Stimulated activated effector memory CD8-positive, alpha-beta T cell treated with anti-CD3 and anti-CD28 coated beads, Interleukin-12 subunit alpha, Interleukin-12 subunit beta, amount 100 ng/mL, for 72 hours (primary cell): ENCODE measurements around the gene COL11A2.
"Not testable (repeated sequence)": the region's sequence is repeated elsewhere in the genome, so short reads cannot be mapped to it uniquely, and the experiment has no call there.

Experiments used
- ATAC-seq: fragments of 150-1000 bp; cut with Tn5 transposase; 2 replicates; pipeline ENCODE4 v1.10.0; 2021
- DNase-seq, 2 donors: peaks; one replicate each; pipeline ENCODE4 v3.0.0; 2021 to 2022; ENCODE audit warnings: low spot score in 2 of 2
- H3K27ac Mint-ChIP-seq: one replicate; pipeline ENCODE4 v1.8.0; 2022; ENCODE audit warnings: mild to moderate bottlenecking, mixed read lengths
- H3K36me3 Mint-ChIP-seq: one replicate; pipeline ENCODE4 v1.8.0; 2022; ENCODE audit warnings: mild to moderate bottlenecking, mixed read lengths
- H3K4me1 Mint-ChIP-seq: one replicate; pipeline ENCODE4 v1.8.0; 2022; ENCODE audit warnings: mixed read lengths
- H3K4me3 Mint-ChIP-seq: one replicate; pipeline ENCODE4 v1.8.0; 2022; ENCODE audit warnings: mild to moderate bottlenecking, mixed read lengths
- H3K9me3 Mint-ChIP-seq: one replicate; pipeline ENCODE4 v1.8.0; 2022; ENCODE audit warnings: mixed read lengths

COL11A2 gene

GRCh38 chr6:33192105-33192646 lies at the start of gene COL11A2:
COL11A2 (minus strand) TSS chr6:33192467; CDS start chr6:33192240, 227 bp downstream.
- Mint-ChIP-seq H3K36me3 (peaks cover 39% of the 10 kb centered on the region), H3K4me1 (peaks cover 32% of the 10 kb centered on the region), H3K9me3 (no peaks in the 10 kb centered on the region), H3K4me3 (peak within 1 kb of the TSS; percentile 54), H3K27ac (no peak within 1 kb of the TSS)
- no peak for DNase-seq
- peak; percentile 36 for ATAC-seq

- no peak overlapping the region for H3K27ac Mint-ChIP-seq
- H3K9me3 Mint-ChIP-seq: no peaks in the 10 kb centered on the region
- H3K4me3 Mint-ChIP-seq: peak overlapping the region; percentile 42
- peaks cover 17% of the 10 kb centered on the region for H3K4me1 Mint-ChIP-seq
- ATAC-seq (peak; percentile 96), DNase-seq (no peak)
- no peaks in the 10 kb centered on the region for H3K36me3 Mint-ChIP-seq
Observed at GRCh38 chr6:33241968-33242367, 49.7 kb upstream of the COL11A2 start.

GRCh38 chr6:33237741-33238140 lies 45.5 kb upstream of the COL11A2 start:
- no peaks in the 10 kb centered on the region for H3K9me3 Mint-ChIP-seq
- DNase-seq: no peak
- ATAC-seq: no peak
- no peaks in the 10 kb centered on the region for H3K36me3 Mint-ChIP-seq
- H3K4me1 Mint-ChIP-seq: peaks cover 17% of the 10 kb centered on the region
- no peak overlapping the region for H3K4me3 Mint-ChIP-seq
- no peak overlapping the region for H3K27ac Mint-ChIP-seq

GRCh38 chr6:33236852-33237251 lies 44.6 kb upstream of the COL11A2 start:
- H3K36me3 Mint-ChIP-seq: no peaks in the 10 kb centered on the region
- H3K4me1 Mint-ChIP-seq: peaks cover 9% of the 10 kb centered on the region
- no peak for DNase-seq
- no peak overlapping the region for H3K27ac Mint-ChIP-seq
- ATAC-seq: no peak
- H3K4me3 Mint-ChIP-seq: no peak overlapping the region
- no peaks in the 10 kb centered on the region for H3K9me3 Mint-ChIP-seq

- Mint-ChIP-seq H3K27ac (no peak overlapping the region), H3K36me3 (no peaks in the 10 kb centered on the region), H3K4me3 (no peak overlapping the region), H3K4me1 (peaks cover 6% of the 10 kb centered on the region), H3K9me3 (no peaks in the 10 kb centered on the region)
- no peak for ATAC-seq
- DNase-seq: no peak
Observed at GRCh38 chr6:33236328-33236727, 44.1 kb upstream of the COL11A2 start.

GRCh38 chr6:33235221-33235634 lies 43.0 kb upstream of the COL11A2 start:
- H3K4me1 Mint-ChIP-seq: peaks cover under 1% of the 10 kb centered on the region
- H3K9me3 Mint-ChIP-seq: no peaks in the 10 kb centered on the region
- no peak overlapping the region for H3K4me3 Mint-ChIP-seq
- no peak for ATAC-seq
- H3K36me3 Mint-ChIP-seq: no peaks in the 10 kb centered on the region
- H3K27ac Mint-ChIP-seq: peak overlapping the region; percentile 37
- no peak for DNase-seq

GRCh38 chr6:33226503-33227120 lies 34.3 kb upstream of the COL11A2 start:
- not testable (repeated sequence) for H3K27ac Mint-ChIP-seq, H3K36me3 Mint-ChIP-seq, DNase-seq, H3K4me1 Mint-ChIP-seq, ATAC-seq, H3K4me3 Mint-ChIP-seq, H3K9me3 Mint-ChIP-seq

GRCh38 chr6:33217681-33218080 lies 25.4 kb upstream of the COL11A2 start:
- H3K27ac Mint-ChIP-seq: no peak overlapping the region
- no peak for DNase-seq

GRCh38 chr6:33217246-33217645 lies 25.0 kb upstream of the COL11A2 start:
- Mint-ChIP-seq H3K36me3 (peaks cover 16% of the 10 kb centered on the region), H3K27ac (peak overlapping the region; percentile 46), H3K4me1 (peaks cover 22% of the 10 kb centered on the region), H3K9me3 (no peaks in the 10 kb centered on the region), H3K4me3 (no peak overlapping the region)
- DNase-seq: no peak
- no peak for ATAC-seq

More at GRCh38 chr6:33217681-33218080, 25.4 kb upstream of the COL11A2 start:
- Mint-ChIP-seq H3K9me3 (no peaks in the 10 kb centered on the region), H3K4me3 (no peak overlapping the region), H3K4me1 (peaks cover 17% of the 10 kb centered on the region), H3K36me3 (peaks cover 11% of the 10 kb centered on the region)
- no peak for ATAC-seq

GRCh38 chr6:33216117-33216649 lies 23.9 kb upstream of the COL11A2 start:
- H3K4me1 Mint-ChIP-seq: peaks cover 27% of the 10 kb centered on the region
- H3K4me3 Mint-ChIP-seq: no peak overlapping the region
- H3K36me3 Mint-ChIP-seq: peaks cover 26% of the 10 kb centered on the region
- H3K27ac Mint-ChIP-seq: no peak overlapping the region
- no peak for DNase-seq
- ATAC-seq: peak; percentile 43
- no peaks in the 10 kb centered on the region for H3K9me3 Mint-ChIP-seq

- ATAC-seq (peak; percentile 11), DNase-seq (no peak)
- Mint-ChIP-seq H3K4me1 (peaks cover 27% of the 10 kb centered on the region), H3K27ac (no peak overlapping the region), H3K9me3 (no peaks in the 10 kb centered on the region), H3K4me3 (no peak overlapping the region), H3K36me3 (peaks cover 33% of the 10 kb centered on the region)
Observed at GRCh38 chr6:33215271-33216116, 23.2 kb upstream of the COL11A2 start.

GRCh38 chr6:33213989-33214335 lies 21.7 kb upstream of the COL11A2 start:
- Mint-ChIP-seq H3K27ac (no peak overlapping the region), H3K36me3 (peaks cover 49% of the 10 kb centered on the region), H3K9me3 (no peaks in the 10 kb centered on the region), H3K4me1 (peaks cover 39% of the 10 kb centered on the region), H3K4me3 (peak overlapping the region; percentile 58)
- ATAC-seq: no peak
- DNase-seq: no peak

GRCh38 chr6:33213166-33213988 lies 21.1 kb upstream of the COL11A2 start:
- no peak for DNase-seq
- Mint-ChIP-seq H3K9me3 (no peaks in the 10 kb centered on the region), H3K4me3 (peak overlapping the region; percentile 58), H3K4me1 (peaks cover 43% of the 10 kb centered on the region), H3K36me3 (peaks cover 51% of the 10 kb centered on the region), H3K27ac (no peak overlapping the region)
- peak; percentile 19 for ATAC-seq

GRCh38 chr6:33212857-33213165 lies 20.5 kb upstream of the COL11A2 start:
- ATAC-seq: no peak
- Mint-ChIP-seq H3K4me1 (peaks cover 46% of the 10 kb centered on the region), H3K27ac (no peak overlapping the region), H3K9me3 (no peaks in the 10 kb centered on the region), H3K4me3 (peak overlapping the region; percentile 58), H3K36me3 (peaks cover 53% of the 10 kb centered on the region)
- no peak for DNase-seq
